H1 (cell line): ENCODE measurements around the gene RGS16. TPM values are rescaled to one million over a fixed set of nuclear protein-coding genes. Genes with fewer than 3 reads are reported as not detected.
A peak's percentile ranks its signal among the peaks of the same experiment; 100 is the strongest.

Experiments used
- CTCF ChIA-PET: fragments of 300-600 bp; sonication (Branson Sonifier 250); formaldehyde crosslinking; loops from one replicate; lab custom pipeline; 2021; ENCODE audit not compliant: partially characterized antibody; lab: Charles Lee
- POLR2A ChIA-PET: fragments of 300-600 bp; sonication (Branson Sonifier 250); formaldehyde crosslinking; loops from one replicate; lab custom pipeline; 2021; ENCODE audit warnings: inconsistent platforms; ENCODE audit not compliant: partially characterized antibody; lab: Charles Lee
- DNase-seq, 2 experiments: peaks; one replicate each; pipeline versions ENCODE4 v3.0.0 to v3.0.0-alpha.2; 2010 to 2022; ENCODE audit warnings: low spot score in 2 of 2, low read depth in 1 of 2, mixed read lengths in 1 of 2
- FAIRE-seq: peaks from 2 replicates; lab custom pipeline; 2011; peaks lifted over from hg19 to GRCh38; lab: Jason Lieb, UNC
- H2AFZ ChIP-seq: 2 replicates; pipeline ENCODE4 v1.8.1; 2012; ENCODE audit warnings: low read length, inconsistent platforms
- H2AK5ac ChIP-seq: 2 replicates; pipeline ENCODE4 v1.6.1; 2013; ENCODE audit warnings: low read depth, low read length
- H2BK120ac ChIP-seq: replicated peaks from 2 replicates; pipeline ENCODE3; 2013; ENCODE audit warnings: low read depth, low read length, inconsistent platforms
- H2BK12ac ChIP-seq: 2 replicates; pipeline ENCODE4 v1.6.1; 2013; ENCODE audit warnings: low read depth, low read length
- H2BK15ac ChIP-seq: 2 replicates; pipeline ENCODE4 v1.6.1; 2013; ENCODE audit warnings: low read length
- H2BK20ac ChIP-seq: 2 replicates; pipeline ENCODE4 v1.6.1; 2013; ENCODE audit warnings: low read length
- H2BK5ac ChIP-seq: 2 replicates; pipeline ENCODE4 v1.6.1; 2013; ENCODE audit warnings: low read depth, low read length
- H3K14ac ChIP-seq: 2 replicates; pipeline ENCODE4 v1.6.1; 2013; ENCODE audit warnings: inconsistent platforms; ENCODE audit not compliant: insufficient read length
- H3K18ac ChIP-seq: 2 replicates; pipeline ENCODE4 v1.6.1; 2013; ENCODE audit warnings: low read length; ENCODE audit errors: extremely low read depth
- H3K23ac ChIP-seq: 2 replicates; pipeline ENCODE4 v1.6.1; 2013; ENCODE audit warnings: inconsistent platforms; ENCODE audit not compliant: insufficient read length
- H3K23me2 ChIP-seq: 2 replicates; pipeline ENCODE4 v1.6.1; 2013; ENCODE audit warnings: low read depth, low read length
- H3K27ac ChIP-seq: 2 replicates; pipeline ENCODE4 v1.6.1; 2011; ENCODE audit warnings: low read depth, low read length, inconsistent platforms
- H3K27me3 ChIP-seq, 4 experiments: replicated peaks in 1 of 4; 1 replicate in 1 of 4; 2 replicates in 3 of 4; pipeline versions ENCODE4 v1.6.1 to v1.8.1; 2011 to 2013; ENCODE audit warnings: low read length in 3 of 4, mild to moderate bottlenecking in 3 of 4, inconsistent platforms in 2 of 4, mixed read lengths in 2 of 4, moderate library complexity in 1 of 4; ENCODE audit not compliant: control insufficient read depth in 3 of 4, insufficient read depth in 3 of 4; ENCODE audit errors: extremely low read depth in 1 of 4
- H3K36me3 ChIP-seq, 4 experiments: 2 replicates each; pipeline versions ENCODE4 v1.6.1 to v1.8.1; 2011 to 2013; ENCODE audit warnings: mild to moderate bottlenecking in 4 of 4, low read length in 3 of 4, moderate library complexity in 2 of 4, control low read depth in 1 of 4, inconsistent platforms in 1 of 4; ENCODE audit not compliant: insufficient read depth in 4 of 4, control insufficient read depth in 2 of 4
- H3K4ac ChIP-seq: replicated peaks from 2 replicates; pipeline ENCODE3; 2013; ENCODE audit warnings: low read length, low read depth, mixed read lengths, inconsistent platforms; ENCODE audit not compliant: insufficient read length
- H3K4me1 ChIP-seq, 4 experiments: replicated peaks in 1 of 4; 1 replicate in 1 of 4; 2 replicates in 3 of 4; pipeline versions ENCODE4 v1.6.1 to v1.8.1; 2011 to 2013; ENCODE audit warnings: low read length in 3 of 4, inconsistent platforms in 2 of 4, mixed read lengths in 1 of 4; ENCODE audit not compliant: insufficient read depth in 4 of 4, control insufficient read depth in 3 of 4
- H3K4me2 ChIP-seq, 2 experiments: 2 replicates each; pipeline versions ENCODE4 v1.6.1 to v1.8.1; 2011 to 2013; ENCODE audit warnings: low read depth in 2 of 2, low read length in 2 of 2, control low read depth in 1 of 2, inconsistent platforms in 1 of 2, mild to moderate bottlenecking in 1 of 2; ENCODE audit not compliant: insufficient read depth in 1 of 2
- H3K4me3 ChIP-seq, 4 experiments: fragments of 200-600, 300-600 bp in 1 of 4; sonication (generic), shearing (Covaris generic), sonication (Bioruptor Twin) in 1 of 4; 2 replicates each; pipeline versions ENCODE4 v1.5.1 to v1.8.1; 2011 to 2016; ENCODE audit warnings: low read length in 4 of 4, low read depth in 3 of 4, control low read depth in 2 of 4, inconsistent platforms in 2 of 4, mild to moderate bottlenecking in 2 of 4, mixed read lengths in 1 of 4, moderate library complexity in 1 of 4; ENCODE audit not compliant: insufficient read depth in 2 of 4; ENCODE audit errors: extremely low read depth in 1 of 4
- H3K56ac ChIP-seq: replicated peaks from 2 replicates; pipeline ENCODE3; 2013; ENCODE audit warnings: low read depth, mild to moderate bottlenecking, mixed read lengths, low read length, inconsistent platforms; ENCODE audit not compliant: insufficient read length
- H3K79me1 ChIP-seq: 2 replicates; pipeline ENCODE4 v1.6.1; 2013; ENCODE audit warnings: low read depth, low read length, control low read depth
- H3K79me2 ChIP-seq, 2 experiments: 2 replicates each; pipeline versions ENCODE4 v1.6.1 to v1.8.1; 2012 to 2013; ENCODE audit warnings: low read length in 2 of 2, mild to moderate bottlenecking in 2 of 2, inconsistent platforms in 1 of 2; ENCODE audit not compliant: insufficient read depth in 2 of 2, control insufficient read depth in 1 of 2
- H3K9ac ChIP-seq, 4 experiments: replicated peaks in 1 of 4; 1 replicate in 1 of 4; 2 replicates in 3 of 4; pipeline versions ENCODE4 v1.6.1 to v1.8.1; 2011 to 2013; ENCODE audit warnings: low read depth in 3 of 4, low read length in 3 of 4, control low read depth in 2 of 4, mild to moderate bottlenecking in 2 of 4, moderate library complexity in 2 of 4, inconsistent platforms in 1 of 4; ENCODE audit errors: extremely low read depth in 1 of 4
- H3K9me3 ChIP-seq, 2 experiments: 2 replicates each; pipeline versions ENCODE4 v1.6.1 to v1.8.1; 2012 to 2013; ENCODE audit warnings: mild to moderate bottlenecking in 2 of 2, moderate library complexity in 2 of 2, control low read depth in 1 of 2, inconsistent platforms in 1 of 2, low read depth in 1 of 2, low read length in 1 of 2, mixed read lengths in 1 of 2; ENCODE audit not compliant: insufficient read depth in 2 of 2
- H4K20me1 ChIP-seq, 2 experiments: replicated peaks in 1 of 2; 2 replicates each; pipeline versions ENCODE3 to v1.8.1; 2011 to 2013; ENCODE audit warnings: inconsistent platforms in 2 of 2, low read length in 2 of 2, mild to moderate bottlenecking in 1 of 2; ENCODE audit not compliant: insufficient read depth in 2 of 2, control insufficient read depth in 1 of 2
- H4K5ac ChIP-seq: 2 replicates; pipeline ENCODE4 v1.6.1; 2013; ENCODE audit warnings: low read length, low read depth, mixed read lengths, inconsistent platforms; ENCODE audit not compliant: insufficient read length
- H4K8ac ChIP-seq: 2 replicates; pipeline ENCODE4 v1.8.0; 2013; ENCODE audit warnings: mild to moderate bottlenecking, moderate library complexity, low read length, inconsistent platforms; ENCODE audit not compliant: insufficient read depth; ENCODE audit errors: extremely low read depth
- H4K91ac ChIP-seq: replicated peaks from 2 replicates; pipeline ENCODE3; 2013; ENCODE audit warnings: low read length, mixed read lengths, inconsistent platforms; ENCODE audit not compliant: insufficient read length
- BRCA1 ChIP-seq: IDR thresholded peaks from 2 replicates; pipeline ENCODE4 v1.6.1; 2012; ENCODE audit warnings: low read depth, low read length, improper control_type of control experiment
- CHD2 ChIP-seq: IDR thresholded peaks from 2 replicates; pipeline ENCODE4 v1.6.1; 2012; ENCODE audit warnings: low read length, improper control_type of control experiment
- GTF2F1 ChIP-seq: IDR thresholded peaks from 2 replicates; pipeline ENCODE4 v1.6.1; 2012; ENCODE audit warnings: low read depth, low read length, improper control_type of control experiment, borderline replicate concordance
- KDM1A ChIP-seq: fragments of 200-600, 300-600 bp; sonication (generic); IDR thresholded peaks from 2 replicates; pipeline ENCODE4 v1.7.1; 2016; ENCODE audit warnings: mild to moderate bottlenecking, low read length, borderline replicate concordance
- MAFK ChIP-seq: IDR thresholded peaks from 2 replicates; pipeline ENCODE4 v1.6.1; 2012; ENCODE audit warnings: low read depth, mild to moderate bottlenecking, improper control_type of control experiment, low read length
- NANOG ChIP-seq: IDR thresholded peaks from 2 replicates; pipeline ENCODE4 v1.6.1; 2011; ENCODE audit warnings: low read length, low read depth, mild to moderate bottlenecking, inconsistent platforms; ENCODE audit not compliant: insufficient read depth, poor library complexity, severe bottlenecking
- POLR2AphosphoS5 ChIP-seq: IDR thresholded peaks from 2 replicates; pipeline ENCODE4 v1.6.1; 2011; ENCODE audit warnings: low read depth, low read length
- RXRA ChIP-seq: IDR thresholded peaks from 2 replicates; pipeline ENCODE4 v1.6.1; 2011; ENCODE audit warnings: low read depth, mild to moderate bottlenecking, low read length, moderate library complexity; ENCODE audit not compliant: insufficient read depth
- SP1 ChIP-seq: IDR thresholded peaks from 2 replicates; pipeline ENCODE4 v1.6.1; 2011; ENCODE audit warnings: low read depth, low read length
- SP4 ChIP-seq: IDR thresholded peaks from 2 replicates; pipeline ENCODE4 v1.6.1; 2012; ENCODE audit warnings: low read length, inconsistent platforms
- TAF1 ChIP-seq: IDR thresholded peaks from 2 replicates; pipeline ENCODE4 v1.6.1; 2011; ENCODE audit warnings: mild to moderate bottlenecking, low read depth, low read length
- ZNF274 ChIP-seq: IDR thresholded peaks from 2 replicates; pipeline ENCODE4 v1.7.0; 2012; ENCODE audit warnings: low read length, borderline replicate concordance; ENCODE audit errors: extremely low read depth
- WGBS, 2 experiments: shearing (Covaris generic) in 1 of 2; methylation state at CpG; one replicate each; pipeline versions ENCODE4 v1.1.6 to v1.1.7; 2013 to 2015; ENCODE audit warnings: low lambda C conversion rate in 2 of 2, mixed read lengths in 2 of 2, inconsistent platforms in 1 of 2, low coverage in 1 of 2, missing lambda C conversion rate in 1 of 2; ENCODE audit not compliant: insufficient replicate concordance in 2 of 2, insufficient coverage in 1 of 2, insufficient read length in 1 of 2; ENCODE audit errors: extremely low coverage in 1 of 2, missing lambda C conversion rate in 1 of 2; 5-methylcytosine and 5-hydroxymethylcytosine counted together
- polyA plus RNA-seq, 7 experiments: library from polyadenylated mRNA; depleted of rRNA in 3 of 7; stranded (reverse) in 5 of 7; unstranded in 2 of 7; fragments of >200 nt in 5 of 7; fragments of 200-250 nt in 2 of 7; gene quantifications; 1 replicate in 5 of 7; 2 replicates in 1 of 7; 4 replicates in 1 of 7; pipeline versions ENCODE4 v1.2.1 to v1.2.3, GENCODE V29; 2011 to 2013; ENCODE audit warnings: missing spikeins in 2 of 7, mixed read lengths in 2 of 7
- total RNA-seq: library from RNA; stranded (reverse); fragmentation: NEBNext Ultra II Directional; extraction: Animal tissue kit (Norgen Biotek cat#: 25700); gene quantifications from 2 replicates; pipeline ENCODE4 v1.2.1, GENCODE V29; 2021

The RGS16 gene
- total and polyA plus RNA-seq, 2 of the 8 experiments (the other 6 are each of a cell fraction or from before 2014, with no cell fraction given) = 5.7 to 9.8 TPM

GRCh38 chr1:182617014-182617429 is 12.8 kb upstream of the RGS16 start:
- Histone ChIP-seq H2BK15ac (no peak overlapping the region), H3K9me3 (no peaks in the 10 kb centered on the region), H2BK20ac (peak overlapping the region; percentile 88), H3K4me2 (peak overlapping the region; percentile 69 to 80), H2BK120ac (peak overlapping the region; percentile 44), H4K91ac (no peak overlapping the region), H2BK12ac (peak overlapping the region; percentile 98), H3K27me3 (peaks cover 0 to 28% (median 11%) of the 10 kb centered on the region in 4 experiments; a peak in 6 of 7 replicates), H3K56ac (no peak overlapping the region), H3K23me2 (peaks cover 11% of the 10 kb centered on the region), H3K4me1 (peaks cover 16 to 45% (median 25%) of the 10 kb centered on the region in 4 experiments), H3K27ac (no peak overlapping the region), H4K20me1 (no peaks in the 10 kb centered on the region), H3K4ac (no peak overlapping the region), H2BK5ac (peak overlapping the region; percentile 67; the same call in 1 of the 2 replicates), H4K8ac (no peak overlapping the region; the same call in 1 of the 2 replicates), H2AK5ac (no peak overlapping the region; the same call in 1 of the 2 replicates), H3K4me3 (peak overlapping the region in 2 of 4 experiments; percentile 35 to 65; a peak in 3 of 8 replicates), H3K23ac (no peak overlapping the region), H3K79me2 (no peaks in the 10 kb centered on the region), H3K18ac (peak overlapping the region; percentile 34; the same call in 1 of the 2 replicates), H3K14ac (no peak overlapping the region), H3K36me3 (no peaks in the 10 kb centered on the region), H3K9ac (peak overlapping the region in 1 of 4 experiments; percentile 57; a peak in 2 of 7 replicates), H3K79me1 (no peaks in the 10 kb centered on the region), H4K5ac (no peak overlapping the region), H2AFZ (no peak overlapping the region)
- WGBS, 2 experiments = 32% methylated on average over 4 of the region's 4 CpGs; no CpG with 5 or more reads in 1 of the 2 experiments
- ChIA-PET CTCF (interaction anchor here (0.6 to 37.1 kb wide), 13 partner anchors 9 to 174 kb away, joined by 3 to 1131 read pairs (median 3); partner anchors contain the start of genes NPL and RNASEL), POLR2A (interaction anchor here (0.7 to 11.9 kb wide), 16 partner anchors 14 to 225 kb away, joined by 3 to 231 read pairs (median 11); partner anchors contain the start of genes DHX9, GLUL and RGS16)
- FAIRE-seq = no peak
- DNase-seq = no peak
- TF ChIP-seq SP1 (no peak), POLR2AphosphoS5 (no peak), NANOG (no peak), MAFK (no peak), GTF2F1 (no peak), SP4 (no peak), BRCA1 (no peak), ZNF274 (no peak), RXRA (no peak), TAF1 (no peak), KDM1A (no peak), CHD2 (no peak)
